HEK293 (cell line): ENCODE data around the gene SMAD2.

Experiments used
- CTCF ChIA-PET: fragments of 350-600 bp; formaldehyde crosslinking; extraction: SDS; loops from one replicate; lab custom pipeline; 2021; ENCODE audit warnings: antibody characterized with exemption; lab: Yijun Ruan, JAX
- POLR2A ChIA-PET: fragments of 300-600 bp; formaldehyde crosslinking; extraction: SDS; loops from one replicate; lab custom pipeline; 2020; ENCODE audit warnings: antibody characterized with exemption, inconsistent platforms; lab: Yijun Ruan, JAX
- H3K27ac ChIP-seq: fragments of 200-500 bp; sonication (Bioruptor generic); 2 replicates; pipeline ENCODE4 v1.5.1; 2014; ENCODE audit warnings: low read depth, low read length, control low read depth, inconsistent platforms; ENCODE audit errors: extremely low read depth
- H3K36me3 ChIP-seq, 2 experiments: fragments of 200-500 bp in 1 of 2; sonication (Bioruptor generic) in 1 of 2; 1 replicate in 1 of 2; 2 replicates in 1 of 2; pipeline ENCODE4 v1.5.1; 2014 to 2017; ENCODE audit warnings: inconsistent platforms in 2 of 2, low read length in 2 of 2; ENCODE audit not compliant: control insufficient read depth in 2 of 2, insufficient read depth in 1 of 2
- H3K4me1 ChIP-seq: fragments of 200-500 bp; sonication (Bioruptor generic); 2 replicates; pipeline ENCODE4 v1.5.1; 2014; ENCODE audit warnings: mild to moderate bottlenecking, low read length, inconsistent platforms; ENCODE audit not compliant: control insufficient read depth, insufficient read depth
- H3K4me3 ChIP-seq: 2 replicates; pipeline ENCODE4 v1.5.1; 2011; ENCODE audit warnings: low read depth, mild to moderate bottlenecking, control low read depth, low read length, moderate library complexity
- H3K9me3 ChIP-seq: fragments of 200-500 bp; sonication (Bioruptor generic); 2 replicates; pipeline ENCODE4 v1.5.1; 2014; ENCODE audit warnings: low read depth, low read length, inconsistent platforms; ENCODE audit not compliant: control insufficient read depth, insufficient read depth
- EGR2 ChIP-seq: fragments of 450-650 bp; formaldehyde crosslinking; IDR thresholded peaks from 2 replicates; pipeline ENCODE4 v1.5.1; 2016; ENCODE audit warnings: low read depth, missing biosample characterization, missing genetic modification characterization
- GLI4 ChIP-seq: fragments of 450-650 bp; formaldehyde crosslinking; IDR thresholded peaks from 2 replicates; pipeline ENCODE4 v1.5.1; 2016; ENCODE audit warnings: missing biosample characterization, missing genetic modification characterization
- SETDB1 ChIP-seq: IDR thresholded peaks from one replicate; pipeline ENCODE4 v1.6.1; 2017; ENCODE audit warnings: mild to moderate bottlenecking, low read length, moderate library complexity, mixed read lengths; ENCODE audit not compliant: insufficient read length
- ZBTB26 ChIP-seq: fragments of 450-650 bp; formaldehyde crosslinking; optimal IDR thresholded peaks from 2 replicates; pipeline ENCODE3; 2016; ENCODE audit warnings: missing biosample characterization, mild to moderate bottlenecking, missing genetic modification characterization
- ZBTB49 ChIP-seq: fragments of 450-650 bp; formaldehyde crosslinking; IDR thresholded peaks from 2 replicates; pipeline ENCODE4 v1.5.1; 2016; ENCODE audit warnings: missing biosample characterization, missing genetic modification characterization, low read depth
- ZFHX2 ChIP-seq: fragments of 450-650 bp; formaldehyde crosslinking; conservative IDR thresholded peaks from 2 replicates; pipeline ENCODE4 v1.5.1; 2016; ENCODE audit warnings: missing biosample characterization, missing genetic modification characterization
- ZNF148 ChIP-seq: fragments of 450-650 bp; formaldehyde crosslinking; IDR thresholded peaks from 2 replicates; pipeline ENCODE4 v1.5.0; 2017; ENCODE audit warnings: missing biosample characterization, missing genetic modification characterization, borderline replicate concordance
- ZNF239 ChIP-seq: fragments of 450-650 bp; formaldehyde crosslinking; IDR thresholded peaks from 2 replicates; pipeline ENCODE4 v1.5.1; 2016; ENCODE audit warnings: missing biosample characterization, missing genetic modification characterization
- ZNF302 ChIP-seq: fragments of 450-650 bp; formaldehyde crosslinking; IDR thresholded peaks from 2 replicates; pipeline ENCODE4 v1.5.1; 2016; ENCODE audit warnings: missing biosample characterization, missing genetic modification characterization, low read depth
- ZNF426 ChIP-seq: fragments of 450-650 bp; formaldehyde crosslinking; IDR thresholded peaks from 2 replicates; pipeline ENCODE4 v1.5.1; 2017; ENCODE audit warnings: missing biosample characterization, missing genetic modification characterization, mild to moderate bottlenecking, inconsistent platforms, moderate library complexity
- ZNF555 ChIP-seq: fragments of 450-650 bp; formaldehyde crosslinking; conservative IDR thresholded peaks from 2 replicates; pipeline ENCODE4 v1.5.1; 2017; ENCODE audit warnings: missing biosample characterization, mild to moderate bottlenecking, missing genetic modification characterization, inconsistent platforms
- ZNF645 ChIP-seq: fragments of 450-650 bp; formaldehyde crosslinking; IDR thresholded peaks from 2 replicates; pipeline ENCODE4; 2016; ENCODE audit warnings: missing biosample characterization, missing genetic modification characterization
- ZNF792 ChIP-seq: fragments of 450-650 bp; formaldehyde crosslinking; IDR thresholded peaks from 2 replicates; pipeline ENCODE4 v1.5.1; 2016; ENCODE audit warnings: missing biosample characterization, missing genetic modification characterization
- ZSCAN30 ChIP-seq: fragments of 450-650 bp; IDR thresholded peaks from 2 replicates; pipeline ENCODE4 v1.5.1; 2018; ENCODE audit warnings: missing biosample characterization, mild to moderate bottlenecking, missing genetic modification characterization, moderate library complexity

Gene SMAD2

GRCh38 chr18:47882641-47883040 is 47.8 kb downstream of the SMAD2 start (continued):
- no peak for TF ChIP-seq ZNF426
- TF ChIP-seq ZNF148 (tag by site-specific recombination), result no peak
- no peak for TF ChIP-seq ZNF645 (tag by site-specific recombination)
- TF ChIP-seq, all 188 proteins: peak for 0

GRCh38 chr18:47881752-47882455 is 48.6 kb downstream of the SMAD2 start:
- TF ChIP-seq ZFHX2 (peak; percentile 41), ZBTB49 (tag by site-specific recombination) (no peak)
- Histone ChIP-seq H3K36me3 (peaks cover 3% of the 10 kb centered on the region in 2 experiments; a peak in 2 of 3 replicates), H3K4me3 (no peak overlapping the region), H3K9me3 (no peaks in the 10 kb centered on the region), H3K4me1 (peaks cover 18% of the 10 kb centered on the region), H3K27ac (no peak overlapping the region)
- ChIA-PET CTCF (interaction anchor here (0.6 to 1.6 kb wide), 2 partner anchors 11 to 109 kb away, joined by 6 to 8 read pairs; no protein-coding TSS in a partner anchor), POLR2A (no interaction called here)

- H3K27ac ChIP-seq, result no peak overlapping the region
- CTCF ChIA-PET, result no interaction called here
- H3K36me3 ChIP-seq, result peaks cover 3% of the 10 kb centered on the region in 2 experiments; a peak in 2 of 3 replicates
- no peak overlapping the region for H3K4me3 ChIP-seq
- POLR2A ChIA-PET, result no interaction called here
- H3K9me3 ChIP-seq, result no peaks in the 10 kb centered on the region
- peaks cover 18% of the 10 kb centered on the region for H3K4me1 ChIP-seq
- TF ChIP-seq EGR2 (tag by site-specific recombination) (no peak), ZBTB26 (no peak), ZSCAN30 (tag by site-specific recombination) (no peak), ZNF792 (tag by site-specific recombination) (no peak), ZNF555 (no peak), ZNF239 (no peak), GLI4 (no peak), ZNF302 (tag by site-specific recombination) (no peak), SETDB1 (no peak)
Observed at GRCh38 chr18:47881042-47881441, 49.4 kb downstream of the SMAD2 start.
